GM12878 (cell line): ENCODE data around the gene ARL4D. TPM values are rescaled to one million over a fixed set of nuclear protein-coding genes. Genes with fewer than 3 reads are reported as not detected.

Experiments
- ATAC-seq: fragments of 200-7000 bp; cut with Tn5 transposase; 3 replicates; pipeline ENCODE4 v1.9.1; 2020; ENCODE audit warnings: mild to moderate bottlenecking, moderate library complexity
- BruUV-seq: library from RNA; stranded (reverse); fragments of 400-500 nt; replicated peaks from 2 replicates; lab custom pipeline; 2021; lab: Mats Ljungman, UMichigan
- CTCF ChIA-PET: fragments of 300-600 bp; sonication (Branson Sonifier 250); formaldehyde crosslinking; extraction: SDS; loops from one replicate; lab custom pipeline; 2021; ENCODE audit warnings: inconsistent platforms; lab: Yijun Ruan, JAX
- POLR2A ChIA-PET: fragments of 350-600 bp; formaldehyde crosslinking; extraction: SDS; loops from one replicate; lab custom pipeline; 2021; ENCODE audit warnings: inconsistent platforms; lab: Charles Lee
- RAD21 ChIA-PET: fragments of 300-600 bp; sonication (Branson Sonifier 250); formaldehyde crosslinking; loops from one replicate; lab custom pipeline; 2023; ENCODE audit warnings: antibody characterized with exemption; ENCODE audit not compliant: unreplicated experiment; lab: Charles Lee
- SMC1A ChIA-PET: fragments of 300-600 bp; sonication (Branson Sonifier 250); formaldehyde crosslinking; loops from one replicate; lab custom pipeline; 2023; ENCODE audit not compliant: unreplicated experiment, uncharacterized antibody; lab: Charles Lee
- DNase-seq: peaks from one replicate; pipeline ENCODE4 v3.0.0-alpha.2; 2011; ENCODE audit warnings: low read depth, low spot score
- FAIRE-seq: peaks from 3 replicates; lab custom pipeline; 2011; peaks lifted over from hg19 to GRCh38; lab: Jason Lieb, UNC
- H2AFZ ChIP-seq: 2 replicates; pipeline ENCODE4 v1.6.0; 2011; ENCODE audit warnings: low read depth, low read length, control low read depth; ENCODE audit not compliant: control insufficient read depth
- H3K27ac ChIP-seq: 2 replicates; pipeline ENCODE4 v1.5.1; 2011; ENCODE audit warnings: control low read depth; ENCODE audit not compliant: control insufficient read depth, insufficient read depth
- H3K27me3 ChIP-seq, 2 experiments: replicated peaks in 1 of 2; 2 replicates each; pipeline versions ENCODE4 v1.6.0 to v1.6.1; 2011; ENCODE audit warnings: low read length in 1 of 2; ENCODE audit not compliant: control insufficient read depth in 2 of 2, insufficient read depth in 2 of 2
- H3K36me3 ChIP-seq, 2 experiments: 2 replicates each; pipeline ENCODE4 v1.5.1; 2011; ENCODE audit warnings: low read length in 1 of 2; ENCODE audit not compliant: control insufficient read depth in 2 of 2, insufficient read depth in 2 of 2
- H3K4me1 ChIP-seq: 2 replicates; pipeline ENCODE4 v1.6.1; 2011; ENCODE audit warnings: mild to moderate bottlenecking, low read length, moderate library complexity, mixed read lengths; ENCODE audit not compliant: control insufficient read depth, insufficient read depth
- H3K4me2 ChIP-seq: 2 replicates; pipeline ENCODE4 v1.6.0; 2011; ENCODE audit warnings: control low read depth; ENCODE audit not compliant: control insufficient read depth, insufficient read depth
- H3K4me3 ChIP-seq: fragments of 200-600 bp; sonication (generic); 2 replicates; pipeline ENCODE4 v1.5.1; 2016
- H3K79me2 ChIP-seq: 2 replicates; pipeline ENCODE4 v1.6.0; 2011; ENCODE audit warnings: low read length; ENCODE audit not compliant: control insufficient read depth, insufficient read depth
- H3K9ac ChIP-seq: 2 replicates; pipeline ENCODE4 v1.8.0; 2011; ENCODE audit warnings: low read length, control low read depth, mixed read lengths; ENCODE audit not compliant: control insufficient read depth, insufficient read depth
- H3K9me3 ChIP-seq: replicated peaks from 3 replicates; pipeline ENCODE4 v1.5.1; 2011; ENCODE audit warnings: mild to moderate bottlenecking, low read length; ENCODE audit not compliant: control insufficient read depth, insufficient read depth
- H4K20me1 ChIP-seq: 2 replicates; pipeline ENCODE4 v1.6.0; 2011; ENCODE audit not compliant: control insufficient read depth, insufficient read depth
- ATF7 ChIP-seq: fragments of 450-650 bp; IDR thresholded peaks from 2 replicates; pipeline ENCODE4 v1.6.1; 2016; ENCODE audit warnings: low read depth, mild to moderate bottlenecking
- BCL11A ChIP-seq: IDR thresholded peaks from 2 replicates; pipeline ENCODE4 v1.6.1; 2011; ENCODE audit warnings: low read depth, low read length
- BCL3 ChIP-seq: IDR thresholded peaks from 2 replicates; pipeline ENCODE4 v1.6.1; 2011; ENCODE audit warnings: borderline replicate concordance, low read depth, mild to moderate bottlenecking, moderate library complexity, low read length; ENCODE audit not compliant: insufficient read depth, poor library complexity, severe bottlenecking
- CBFB ChIP-seq: IDR thresholded peaks from 2 replicates; pipeline ENCODE4 v1.6.1; 2016; ENCODE audit warnings: antibody characterized with exemption, low read depth
- DPF2 ChIP-seq: fragments of 450-650 bp; IDR thresholded peaks from 2 replicates; pipeline ENCODE4 v1.6.1; 2017; ENCODE audit warnings: mild to moderate bottlenecking
- E2F8 ChIP-seq: fragments of 450-650 bp; IDR thresholded peaks from 2 replicates; pipeline ENCODE4 v1.6.1; 2018; ENCODE audit warnings: mild to moderate bottlenecking, low read depth, moderate library complexity; ENCODE audit not compliant: partially characterized antibody
- FOXM1 ChIP-seq: IDR thresholded peaks from 2 replicates; pipeline ENCODE4 v1.6.1; 2012; ENCODE audit warnings: low read depth, mild to moderate bottlenecking, inconsistent platforms, low read length, moderate library complexity
- HDGF ChIP-seq: fragments of 450-650 bp; IDR thresholded peaks from 2 replicates; pipeline ENCODE4 v1.6.1; 2016; ENCODE audit warnings: antibody characterized with exemption
- MYC ChIP-seq: IDR thresholded peaks from 2 replicates; pipeline ENCODE4 v1.6.1; 2011; ENCODE audit warnings: mild to moderate bottlenecking, low read length, moderate library complexity, inconsistent platforms; ENCODE audit not compliant: insufficient read depth, insufficient replicate concordance, insufficient read length, severe bottlenecking
- PBX3 ChIP-seq: IDR thresholded peaks from 2 replicates; pipeline ENCODE4 v1.6.1; 2011; ENCODE audit warnings: mild to moderate bottlenecking, low read depth, low read length, moderate library complexity; ENCODE audit not compliant: insufficient replicate concordance
- SMAD5 ChIP-seq: IDR thresholded peaks from 2 replicates; pipeline ENCODE4 v1.6.1; 2016; ENCODE audit warnings: antibody characterized with exemption, low read depth
- SMC3 ChIP-seq: IDR thresholded peaks from 2 replicates; pipeline ENCODE4 v1.6.1; 2011; ENCODE audit warnings: low read length, improper control_type of control experiment, borderline replicate concordance
- TCF12 ChIP-seq: IDR thresholded peaks from 2 replicates; pipeline ENCODE4 v1.6.1; 2011; ENCODE audit warnings: low read depth, mild to moderate bottlenecking, low read length
- TCF3 ChIP-seq: IDR thresholded peaks from 2 replicates; pipeline ENCODE4 v1.6.1; 2012; ENCODE audit warnings: low read depth, mild to moderate bottlenecking, low read length, borderline replicate concordance; ENCODE audit not compliant: insufficient read depth
- USF2 ChIP-seq: IDR thresholded peaks from 2 replicates; pipeline ENCODE4 v1.6.1; 2011; ENCODE audit warnings: low read depth, low read length, improper control_type of control experiment, borderline replicate concordance
- YY1 ChIP-seq: IDR thresholded peaks from 2 replicates; pipeline ENCODE4 v1.6.1; 2011; ENCODE audit warnings: low read depth, mild to moderate bottlenecking, low read length
- WGBS: methylation state at CpG from one replicate; pipeline ENCODE4 v1.1.6; 2016; ENCODE audit warnings: low lambda C conversion rate; ENCODE audit not compliant: insufficient replicate concordance, insufficient coverage; ENCODE audit errors: missing lambda C conversion rate; 5-methylcytosine and 5-hydroxymethylcytosine counted together
- in situ Hi-C: fragments of 300-500 bp; cut with MboI; formaldehyde crosslinking; loops from 9 replicates; pipeline ENCODE4 v1.14.3; 2018; ENCODE audit warnings: mixed read lengths
- intact Hi-C: fragments of 100-400 bp; cut with micrococcal nuclease; formaldehyde crosslinking; loops from one replicate; pipeline ENCODE4 v1.14.2; 2022; ENCODE audit not compliant: unreplicated experiment
- polyA plus RNA-seq, 11 experiments: library from polyadenylated mRNA; depleted of rRNA in 4 of 11; unstranded in 6 of 11; stranded (reverse) in 5 of 11; fragments of >200 nt; fragmentation: Nextera tagmentation in 4 of 11; fragmentation: Illumina TruSeq in 1 of 11; extraction: Ambion mirVana in 4 of 11; extraction: Trizol in 1 of 11; gene quantifications; 1 replicate in 1 of 11; 2 replicates in 10 of 11; pipeline versions ENCODE4 v1.2.1 to v1.2.3, GENCODE V29; 2011 to 2016; ENCODE audit warnings: inconsistent platforms in 2 of 11, missing spikeins in 2 of 11, low read depth in 1 of 11
- total RNA-seq, 4 experiments: library from RNA; depleted of rRNA in 3 of 4; stranded (reverse); fragments of >200 nt in 3 of 4; fragmentation: Illumina TruSeq in 1 of 4; extraction: Trizol in 1 of 4; gene quantifications; 2 replicates each; pipeline versions ENCODE4 v1.2.1 to v1.2.3, GENCODE V29; 2013 to 2021

ARL4D gene
- total and polyA plus RNA-seq, 10 of the 15 experiments (the other 5 are each of a cell fraction or from before 2014, with no cell fraction given), result 0.10 to 1.5 (median 0.75) TPM

- TF ChIP-seq BCL3 (no peak), USF2 (no peak), YY1 (no peak), FOXM1 (no peak)
Measured at GRCh38 chr17:43363181-43363925, 35.4 kb upstream of the ARL4D start (continued).

- Histone ChIP-seq H3K9me3 (no peaks in the 10 kb centered on the region), H3K4me2 (no peak overlapping the region), H3K79me2 (no peaks in the 10 kb centered on the region), H3K4me1 (peaks cover 11% of the 10 kb centered on the region), H2AFZ (no peak overlapping the region), H3K27ac (no peak overlapping the region), H3K27me3 (no peaks in the 10 kb centered on the region), H3K4me3 (no peak overlapping the region), H4K20me1 (no peaks in the 10 kb centered on the region), H3K36me3 (no peaks in the 10 kb centered on the region), H3K9ac (no peak overlapping the region)
- POLR2A ChIA-PET, result interaction anchor here (1.1 kb wide), 1 partner anchor 24 kb away, joined by 4 read pairs; no protein-coding TSS in a partner anchor
- 79% methylated on average over 10 of the region's 10 CpGs for WGBS
- in situ Hi-C loops, result loop anchor here (25.0 kb wide), 1 partner anchor 1677 kb away; the partner anchor contains the start of gene EIF1
- no TSS peak for BruUV-seq
- no peak for ATAC-seq
- RAD21 ChIA-PET, result no interaction called here
- SMC1A ChIA-PET, result no interaction called here
- intact Hi-C loops, result no loop called here
- FAIRE-seq, result no peak
- no peak for DNase-seq
- CTCF ChIA-PET, result no interaction called here
- TF ChIP-seq MYC, result no peak
- no peak for TF ChIP-seq DPF2
- TF ChIP-seq FOXM1, result no peak
- TF ChIP-seq ATF7, result no peak
- TF ChIP-seq PBX3, result no peak
- TF ChIP-seq CBFB, result no peak
- TF ChIP-seq BCL11A, result no peak
- TF ChIP-seq TCF12, result no peak
- no peak for TF ChIP-seq E2F8
- TF ChIP-seq HDGF, result no peak
- TF ChIP-seq TCF3, result no peak
- no peak for TF ChIP-seq SMAD5
- TF ChIP-seq SMC3, result no peak
Measured at GRCh38 chr17:43363926-43364285, 34.9 kb upstream of the ARL4D start.
